HCT116 (cell line): ENCODE measurements around the gene GABRP. TPM values are rescaled to one million over a fixed set of nuclear protein-coding genes. Genes with fewer than 3 reads are reported as not detected.

ENCODE experiments used
- ATAC-seq: fragments of 200-7000 bp; cut with Tn5 transposase; 2 replicates; pipeline ENCODE4 v1.9.1; 2020; ENCODE audit warnings: mild to moderate bottlenecking, moderate library complexity
- BruUV-seq: library from RNA; stranded (reverse); fragments of 400-500 nt; replicated peaks from 2 replicates; lab custom pipeline; 2021; lab: Mats Ljungman, UMichigan
- CTCF ChIA-PET: fragments of 300-600 bp; sonication (Branson Sonifier 250); formaldehyde crosslinking; loops from one replicate; lab custom pipeline; 2021; ENCODE audit warnings: antibody characterized with exemption; lab: Charles Lee
- POLR2A ChIA-PET: fragments of 300-600, 350-600 bp; sonication (Branson Sonifier 250); formaldehyde crosslinking; loops from one replicate; lab custom pipeline; 2021; ENCODE audit warnings: antibody characterized with exemption; lab: Charles Lee
- RAD21 ChIA-PET, 2 experiments: fragments of 300-600 bp; sonication (Branson Sonifier 250); formaldehyde crosslinking; loops; one replicate each; lab custom pipeline; 2023; ENCODE audit warnings: low total read pairs in 2 of 2; ENCODE audit not compliant: uncharacterized antibody in 2 of 2, unreplicated experiment in 2 of 2, low non-redundant PET in 1 of 2; lab: Charles Lee
- DNase-seq: peaks from one replicate; pipeline ENCODE4 v3.0.0-alpha.2; 2010; ENCODE audit warnings: low read depth, low spot score
- H2AFZ ChIP-seq: fragments of 200-600 bp; shearing (Covaris generic), sonication (generic); 2 replicates; pipeline ENCODE4 v1.6.1; 2017; ENCODE audit warnings: low read depth, mixed run types, mixed read lengths, antibody characterized with exemption, low read length; ENCODE audit not compliant: poor library complexity, severe bottlenecking
- H3K27ac ChIP-seq: 2 replicates; pipeline ENCODE4 v1.5.1; 2012; ENCODE audit warnings: low read depth, low read length
- H3K27me3 ChIP-seq: fragments of 200-600 bp; sonication (generic); 2 replicates; pipeline ENCODE4 v1.6.1; 2016; ENCODE audit warnings: mixed run types, low read length, mixed read lengths; ENCODE audit not compliant: insufficient read depth
- H3K36me3 ChIP-seq, 2 experiments: fragments of 200-500 bp in 1 of 2; fragments of 200-600 bp in 1 of 2; sonication (Bioruptor generic) in 1 of 2; sonication (generic) in 1 of 2; 2 replicates each; pipeline versions ENCODE4 v1.5.1 to v1.6.1; 2014 to 2016; ENCODE audit warnings: low read length in 2 of 2, inconsistent platforms in 1 of 2, mixed read lengths in 1 of 2, mixed run types in 1 of 2; ENCODE audit not compliant: insufficient read depth in 2 of 2, control insufficient read depth in 1 of 2
- H3K4me1 ChIP-seq, 2 experiments: fragments of 200-600 bp in 1 of 2; sonication (generic) in 1 of 2; 2 replicates each; pipeline versions ENCODE4 v1.5.1 to v1.6.1; 2012 to 2017; ENCODE audit warnings: low read length in 2 of 2, inconsistent platforms in 1 of 2, mild to moderate bottlenecking in 1 of 2, mixed read lengths in 1 of 2, mixed run types in 1 of 2, moderate library complexity in 1 of 2; ENCODE audit not compliant: insufficient read depth in 2 of 2, control insufficient read depth in 1 of 2
- H3K4me2 ChIP-seq: fragments of 200-600 bp; sonication (generic); 2 replicates; pipeline ENCODE4 v1.6.1; 2017; ENCODE audit warnings: mixed run types, low read length, mixed read lengths
- H3K4me3 ChIP-seq, 2 experiments: fragments of 200-600 bp in 1 of 2; sonication (generic) in 1 of 2; replicated peaks in 1 of 2; 2 replicates each; pipeline ENCODE4 v1.5.1; 2011 to 2016; ENCODE audit warnings: low read length in 2 of 2, control low read depth in 1 of 2, low read depth in 1 of 2, mild to moderate bottlenecking in 1 of 2, mixed read lengths in 1 of 2, mixed run types in 1 of 2
- H3K79me2 ChIP-seq: fragments of 200-600 bp; sonication (generic); 2 replicates; pipeline ENCODE4 v1.6.1; 2017; ENCODE audit warnings: mild to moderate bottlenecking, mixed run types, low read length, moderate library complexity, mixed read lengths; ENCODE audit not compliant: insufficient read depth
- H3K9ac ChIP-seq: fragments of 200-600 bp; sonication (generic); 2 replicates; pipeline ENCODE4 v1.6.1; 2016; ENCODE audit warnings: low read length, mixed read lengths
- H3K9me2 ChIP-seq: fragments of 200-600 bp; sonication (generic), shearing (Covaris generic); 2 replicates; pipeline ENCODE4 v1.6.1; 2017; ENCODE audit warnings: mixed run types, mild to moderate bottlenecking, moderate library complexity; ENCODE audit not compliant: insufficient read depth
- H3K9me3 ChIP-seq, 2 experiments: fragments of 200-500 bp in 1 of 2; fragments of 200-600 bp in 1 of 2; sonication (Bioruptor generic) in 1 of 2; sonication (generic) in 1 of 2; 2 replicates each; pipeline ENCODE4 v1.6.1; 2014 to 2017; ENCODE audit warnings: low read length in 2 of 2, mixed read lengths in 2 of 2, inconsistent platforms in 1 of 2, low read depth in 1 of 2, mild to moderate bottlenecking in 1 of 2, mixed run types in 1 of 2, moderate library complexity in 1 of 2; ENCODE audit not compliant: control insufficient read depth in 1 of 2, insufficient read depth in 1 of 2
- H4K20me1 ChIP-seq: fragments of 200-600 bp; sonication (generic), shearing (Covaris generic); 2 replicates; pipeline ENCODE4 v1.6.1; 2017; ENCODE audit warnings: mixed run types, mild to moderate bottlenecking, moderate library complexity; ENCODE audit not compliant: insufficient read depth
- CBX3 ChIP-seq: IDR thresholded peaks from 2 replicates; pipeline ENCODE4 v1.6.1; 2012; ENCODE audit warnings: low read depth
- CEBPB ChIP-seq: IDR thresholded peaks from 2 replicates; pipeline ENCODE4 v1.6.1; 2012; ENCODE audit warnings: low read depth
- EGR1 ChIP-seq: IDR thresholded peaks from 2 replicates; pipeline ENCODE4 v1.6.1; 2012; ENCODE audit warnings: low read depth
- ELF1 ChIP-seq: IDR thresholded peaks from 2 replicates; pipeline ENCODE4 v1.6.1; 2012; ENCODE audit warnings: low read depth, borderline replicate concordance
- JUND ChIP-seq: IDR thresholded peaks from 2 replicates; pipeline ENCODE4 v1.6.1; 2012
- MAX ChIP-seq: IDR thresholded peaks from 2 replicates; pipeline ENCODE4 v1.6.1; 2012
- POLR2A ChIP-seq: IDR thresholded peaks from 2 replicates; pipeline ENCODE4 v1.7.0; 2011; ENCODE audit warnings: borderline replicate concordance; ENCODE audit not compliant: insufficient read depth, insufficient read length; ENCODE audit errors: extremely low read depth
- POLR2AphosphoS5 ChIP-seq: IDR thresholded peaks from 2 replicates; pipeline ENCODE4 v1.6.1; 2011; ENCODE audit warnings: mild to moderate bottlenecking, low read depth, low read length, moderate library complexity
- RAD21 ChIP-seq: IDR thresholded peaks from 2 replicates; pipeline ENCODE4 v1.6.1; 2012; ENCODE audit warnings: low read depth, mild to moderate bottlenecking
- SIN3A ChIP-seq: IDR thresholded peaks from 2 replicates; pipeline ENCODE4 v1.6.1; 2012; ENCODE audit warnings: low read depth
- SP1 ChIP-seq: IDR thresholded peaks from 2 replicates; pipeline ENCODE4 v1.6.1; 2012; ENCODE audit warnings: low read depth
- SRF ChIP-seq: IDR thresholded peaks from 2 replicates; pipeline ENCODE4 v1.6.1; 2012; ENCODE audit warnings: low read depth
- TCF7L2 ChIP-seq: IDR thresholded peaks from 2 replicates; pipeline ENCODE4 v1.7.0; 2011; ENCODE audit warnings: borderline replicate concordance, inconsistent platforms; ENCODE audit not compliant: insufficient read depth, insufficient read length; ENCODE audit errors: extremely low read depth
- ZBTB33 ChIP-seq: IDR thresholded peaks from 2 replicates; pipeline ENCODE4 v1.6.1; 2011; ENCODE audit warnings: mild to moderate bottlenecking, low read length, moderate library complexity; ENCODE audit not compliant: insufficient replicate concordance; ENCODE audit errors: extremely low read depth
- ZFX ChIP-seq: fragments of 450-650 bp; IDR thresholded peaks from 2 replicates; pipeline ENCODE4 v1.6.1; 2017
- ZNF274 ChIP-seq: fragments of 200-500 bp; sonication (Bioruptor generic); IDR thresholded peaks from 2 replicates; pipeline ENCODE4 v1.6.1; 2014; ENCODE audit warnings: mild to moderate bottlenecking, low read depth, low read length, inconsistent platforms
- intact Hi-C: fragments of 100-400 bp; cut with micrococcal nuclease; formaldehyde crosslinking; loops from 2 replicates; pipeline ENCODE4 v1.10.0; 2022
- total RNA-seq: library from RNA; stranded (reverse); gene quantifications from one replicate; pipeline ENCODE4 v1.2.1, GENCODE V29; 2021; ENCODE audit not compliant: unreplicated experiment

The GABRP gene
- total RNA-seq, 1 experiment from 2014 or later = not detected

GRCh38 chr5:170818232-170818631, 34.7 kb downstream of the GABRP start:
- RAD21 ChIA-PET = no interaction called here
- H3K27ac ChIP-seq = no peak overlapping the region
- no TSS peak for BruUV-seq

GRCh38 chr5:170819824-170820223, 36.3 kb downstream of the GABRP start:
- POLR2A ChIA-PET = no interaction called here

More at GRCh38 chr5:170818232-170818631, 34.7 kb downstream of the GABRP start:
- intact Hi-C loops = loop anchor here (10.0 kb wide), 1 partner anchor 357 kb away; no protein-coding TSS in a partner anchor
- DNase-seq = no peak
- Histone ChIP-seq H3K79me2 (no peaks in the 10 kb centered on the region), H3K4me1 (no peaks in the 10 kb centered on the region), H2AFZ (no peak overlapping the region), H3K9me2 (no peaks in the 10 kb centered on the region), H4K20me1 (no peaks in the 10 kb centered on the region), H3K9ac (no peak overlapping the region), H3K4me2 (no peak overlapping the region), H3K27me3 (no peaks in the 10 kb centered on the region), H3K36me3 (no peaks in the 10 kb centered on the region), H3K4me3 (no peak overlapping the region), H3K9me3 (no peaks in the 10 kb centered on the region)
- no peak for TF ChIP-seq ZBTB33
- TF ChIP-seq TCF7L2 = no peak
- ChIA-PET POLR2A (no interaction called here), CTCF (no interaction called here)
- ATAC-seq = no peak

More at GRCh38 chr5:170819824-170820223, 36.3 kb downstream of the GABRP start:
- Histone ChIP-seq H2AFZ (no peak overlapping the region), H3K27me3 (no peaks in the 10 kb centered on the region), H3K4me3 (no peak overlapping the region), H3K4me2 (no peak overlapping the region), H3K27ac (no peak overlapping the region), H3K79me2 (no peaks in the 10 kb centered on the region), H3K9me2 (no peaks in the 10 kb centered on the region), H3K4me1 (no peaks in the 10 kb centered on the region), H3K9ac (no peak overlapping the region), H3K9me3 (no peaks in the 10 kb centered on the region), H3K36me3 (no peaks in the 10 kb centered on the region), H4K20me1 (no peaks in the 10 kb centered on the region)
- TF ChIP-seq ZFX (no peak), TCF7L2 (no peak), SP1 (no peak), MAX (no peak), POLR2AphosphoS5 (no peak), POLR2A (no peak), SRF (no peak), CBX3 (no peak), ELF1 (no peak), ZNF274 (no peak), CEBPB (no peak), JUND (no peak), RAD21 (no peak), EGR1 (no peak), SIN3A (no peak)
- intact Hi-C loops = loop anchor here (10.0 kb wide), 1 partner anchor 355 kb away; no protein-coding TSS in a partner anchor
- ChIA-PET RAD21 (no interaction called here), CTCF (no interaction called here)
- DNase-seq = no peak
- no peak for ATAC-seq
- no TSS peak for BruUV-seq
